ENCODE results near the gene MN1. TPM values are rescaled to one million over a fixed set of nuclear protein-coding genes. Genes with fewer than 3 reads are reported as not detected.
"Not testable (repeated sequence)": the region's sequence is repeated elsewhere in the genome, so short reads cannot be mapped to it uniquely, and the experiment has no call there.

MN1 gene
- total and polyA plus RNA-seq, 2 of the 8 experiments (the other 6 are each of a cell fraction or from before 2014, with no cell fraction given): 3.1 to 4.9 TPM

- not testable (repeated sequence) for H3K18ac ChIP-seq (ENCODE audit: extremely low read depth, low read length); H4K8ac ChIP-seq (ENCODE audit: extremely low read depth, insufficient read depth, low read length); H2BK120ac ChIP-seq (replicated peaks; ENCODE audit: low read depth, low read length); H2BK12ac ChIP-seq (ENCODE audit: low read depth, low read length); H2BK20ac ChIP-seq (ENCODE audit: low read length); H3K56ac ChIP-seq (replicated peaks; ENCODE audit: insufficient read length, low read depth, low read length); H2AFZ ChIP-seq (ENCODE audit: low read length); H3K9me3 ChIP-seq (ENCODE audit: insufficient read depth in 2 of 2, low read depth in 1 of 2, low read length in 1 of 2); H2BK15ac ChIP-seq (ENCODE audit: low read length); FAIRE-seq; H4K91ac ChIP-seq (replicated peaks; ENCODE audit: insufficient read length, low read length); H2AK5ac ChIP-seq (ENCODE audit: low read depth, low read length); H3K27ac ChIP-seq (ENCODE audit: low read depth, low read length); H3K79me1 ChIP-seq (ENCODE audit: low read depth, low read length); H3K4ac ChIP-seq (replicated peaks; ENCODE audit: insufficient read length, low read depth, low read length); H3K14ac ChIP-seq (ENCODE audit: insufficient read length); H3K23me2 ChIP-seq (ENCODE audit: low read depth, low read length); DNase-seq (ENCODE audit: low read depth in 1 of 2, low spot score in 2 of 2); H4K5ac ChIP-seq (ENCODE audit: insufficient read length, low read depth, low read length); H3K27me3 ChIP-seq (replicated peaks in 1 of 4; ENCODE audit: control insufficient read depth in 3 of 4, extremely low read depth in 1 of 4, insufficient read depth in 3 of 4, low read length in 3 of 4); H3K9ac ChIP-seq (replicated peaks in 1 of 4; ENCODE audit: extremely low read depth in 1 of 4, low read depth in 3 of 4, low read length in 3 of 4); H4K20me1 ChIP-seq (replicated peaks in 1 of 2; ENCODE audit: control insufficient read depth in 1 of 2, insufficient read depth in 2 of 2, low read length in 2 of 2); H3K23ac ChIP-seq (ENCODE audit: insufficient read length); H2BK5ac ChIP-seq (ENCODE audit: low read depth, low read length)
- Histone ChIP-seq H3K4me2 (ENCODE audit: insufficient read depth in 1 of 2, low read depth in 2 of 2, low read length in 2 of 2) (peak overlapping the region; percentile 41 to 60), H3K4me1 (replicated peaks in 1 of 4; ENCODE audit: control insufficient read depth in 3 of 4, insufficient read depth in 4 of 4, low read length in 3 of 4) (peaks cover 9 to 22% (median 15%) of the 10 kb centered on the region in 4 experiments), H3K79me2 (ENCODE audit: control insufficient read depth in 1 of 2, insufficient read depth in 2 of 2, low read length in 2 of 2) (peaks cover 30 to 38% of the 10 kb centered on the region in 2 experiments), H3K4me3 (ENCODE audit: extremely low read depth in 1 of 4, insufficient read depth in 2 of 4, low read depth in 3 of 4, low read length in 4 of 4) (peak overlapping the region; percentile 21 to 55 (median 31); a peak in 6 of 8 replicates), H3K36me3 (ENCODE audit: control insufficient read depth in 2 of 4, insufficient read depth in 4 of 4, low read length in 3 of 4) (peaks cover 0 to 19% (median 11%) of the 10 kb centered on the region in 4 experiments; a peak in 5 of 8 replicates)
- WGBS, 2 experiments (ENCODE audit: extremely low coverage in 1 of 2, insufficient coverage in 1 of 2, insufficient read length in 1 of 2, insufficient replicate concordance in 2 of 2, low coverage in 1 of 2, low lambda C conversion rate in 2 of 2, missing lambda C conversion rate in 1 of 2): 1% methylated on average over 15 of the region's 15 CpGs; no CpG with 5 or more reads in 1 of the 2 experiments
- ChIA-PET CTCF (ENCODE audit: partially characterized antibody) (interaction anchor here (1.2 kb wide), 1 partner anchor 11 kb away, joined by 3 read pairs; no protein-coding TSS in a partner anchor), POLR2A (ENCODE audit: partially characterized antibody) (interaction anchor here (1.2 to 1.5 kb wide), 3 partner anchors 8 to 24 kb away, joined by 3 to 5 read pairs (median 4); no protein-coding TSS in a partner anchor)
- 0 out of 2 replicates have a peak, but pooled peaks have one; percentile 21 for TF ChIP-seq TBP (IDR thresholded peaks at IDR 0.05; ENCODE audit: low read depth, low read length)
Measured at GRCh38 chr22:27744078-27744477, 57.5 kb downstream of the MN1 start.
